Transverse colon (tissue), 4 donors: Measurements from ENCODE around the gene FHL5. TPM values are rescaled to one million over a fixed set of nuclear protein-coding genes. Genes with fewer than 3 reads are reported as not detected.

ENCODE experiments used
- DNase-seq: peaks from one replicate; pipeline ENCODE4 v3.0.0-alpha.2; 2019
- H3K27ac ChIP-seq, 4 donors: fragments of 200-600 bp; sonication (generic); 2 replicates each; pipeline ENCODE4 v1.5.1; 2016 to 2018; ENCODE audit warnings: inconsistent platforms in 4 of 4
- H3K27me3 ChIP-seq: fragments of 200-600 bp; sonication (generic); 2 replicates; pipeline ENCODE4 v1.5.1; 2017; ENCODE audit warnings: inconsistent platforms
- H3K36me3 ChIP-seq, 4 donors: fragments of 200-600 bp; sonication (generic); 2 replicates each; pipeline ENCODE4 v1.5.1; 2017 to 2019; ENCODE audit warnings: inconsistent platforms in 4 of 4
- H3K4me1 ChIP-seq, 4 donors: fragments of 200-600 bp; sonication (generic); 2 replicates each; pipeline ENCODE4 v1.5.1; 2017 to 2020; ENCODE audit warnings: inconsistent platforms in 4 of 4
- H3K4me3 ChIP-seq, 4 donors: fragments of 200-600 bp; sonication (generic); 1 replicate in 1 of 4; 2 replicates in 3 of 4; pipeline versions ENCODE4 v1.5.1 to v1.6.1; 2017 to 2019; ENCODE audit warnings: inconsistent platforms in 4 of 4
- H3K9me3 ChIP-seq, 2 donors: fragments of 200-600 bp; sonication (generic); 2 replicates each; pipeline ENCODE4 v1.5.1; 2017 to 2019; ENCODE audit warnings: inconsistent platforms in 2 of 2
- CTCF ChIP-seq, 5 experiments: fragments of 200-600 bp in 3 of 5; fragments of 450-650 bp in 2 of 5; sonication (generic) in 3 of 5; IDR thresholded peaks; 1 replicate in 2 of 5; 2 replicates in 3 of 5; pipeline ENCODE4 v1.5.1; 2016 to 2017; ENCODE audit warnings: antibody characterized with exemption in 5 of 5, inconsistent platforms in 3 of 5, mild to moderate bottlenecking in 2 of 5, moderate library complexity in 1 of 5
- EP300 ChIP-seq: sonication (generic); formaldehyde crosslinking; IDR thresholded peaks from one replicate; pipeline ENCODE4 v1.6.1; 2017; ENCODE audit warnings: antibody characterized with exemption, low read depth
- POLR2A ChIP-seq: fragments of 450-650 bp; IDR thresholded peaks from one replicate; pipeline ENCODE4 v1.6.1; 2016; ENCODE audit warnings: antibody characterized with exemption, mild to moderate bottlenecking, moderate library complexity
- POLR2AphosphoS5 ChIP-seq, 3 donors: sonication (generic); formaldehyde crosslinking; IDR thresholded peaks; one replicate each; pipeline ENCODE4 v1.6.1; 2016; ENCODE audit warnings: antibody characterized with exemption in 3 of 3
- WGBS, 2 donors: methylation state at CpG; one replicate each; pipeline ENCODE4 v1.1.5; 2018; ENCODE audit warnings: low coverage in 1 of 2; 5-methylcytosine and 5-hydroxymethylcytosine counted together
- in situ Hi-C, 4 donors: fragments of 200-750 bp; cut with MboI; loops; one replicate each; pipeline versions ENCODE4 v1.15.0 to v1.15.1; 2017; ENCODE audit warnings: low sequenced_read_pairs in 3 of 4, low pct_ligation_motif_present in 1 of 4, low pct_unique_long_range_greater_than_20kb in 1 of 4
- intact Hi-C: fragments of 100-400 bp; cut with DNase I; formaldehyde crosslinking; loops from one replicate; pipeline ENCODE4 v1.15.1; 2023; ENCODE audit warnings: low total_unique reads
- total RNA-seq, 4 donors: library from RNA; depleted of rRNA; stranded (reverse); fragments of >200 nt; gene quantifications; one replicate each; pipeline ENCODE4 v1.1.0, GENCODE V29; 2016

Gene FHL5
- total RNA-seq, 4 donors from 2014 or later, result 2.9 to 9.2 (median 4.6) TPM; not detected in 1

- intact Hi-C loops (no loop called here), in situ Hi-C loops (no loop called here)
- no peak overlapping the region for H3K27ac ChIP-seq
- no peaks in the 10 kb centered on the region for H3K36me3 ChIP-seq
- no peak overlapping the region for H3K4me3 ChIP-seq
- TF ChIP-seq POLR2A (no peak), POLR2AphosphoS5 (IDR thresholded peaks at IDR 0.05) (no peak), CTCF (IDR thresholded peaks at IDR 0.05) (no peak), EP300 (no peak)
- DNase-seq, result no peak
- no peaks in the 10 kb centered on the region for H3K27me3 ChIP-seq
- no peaks in the 10 kb centered on the region for H3K9me3 ChIP-seq
- no peaks in the 10 kb centered on the region for H3K4me1 ChIP-seq
Measured at GRCh38 chr6:96608074-96608473, 45.1 kb downstream of the FHL5 start.

GRCh38 chr6:96610019-96610418, 47.1 kb downstream of the FHL5 start:
- Histone ChIP-seq H3K9me3 (no peaks in the 10 kb centered on the region), H3K27ac (no peak overlapping the region), H3K4me3 (no peak overlapping the region), H3K4me1 (no peaks in the 10 kb centered on the region), H3K36me3 (no peaks in the 10 kb centered on the region), H3K27me3 (no peaks in the 10 kb centered on the region)
- TF ChIP-seq POLR2AphosphoS5 (IDR thresholded peaks at IDR 0.05) (no peak), CTCF (IDR thresholded peaks at IDR 0.05) (no peak)
- intact Hi-C loops (no loop called here), in situ Hi-C loops (no loop called here)
- WGBS, 2 donors, result 71 to 93% methylated on average over 1 of the region's 1 CpG
- no peak for DNase-seq

GRCh38 chr6:96611342-96611991, 48.5 kb downstream of the FHL5 start:
- no peak overlapping the region for H3K27ac ChIP-seq
- DNase-seq, result no peak
- H3K9me3 ChIP-seq, result no peaks in the 10 kb centered on the region
- no peaks in the 10 kb centered on the region for H3K36me3 ChIP-seq
- intact Hi-C loops (no loop called here), in situ Hi-C loops (no loop called here)
- whole genome bisulfite sequencing, 2 donors, result 40 to 41% methylated on average over 1 of the region's 1 CpG
- no peak overlapping the region for H3K4me3 ChIP-seq
- no peak for TF ChIP-seq EP300
- TF ChIP-seq POLR2AphosphoS5 (IDR thresholded peaks at IDR 0.05), result no peak
- TF ChIP-seq CTCF (IDR thresholded peaks at IDR 0.05), result no peak
- TF ChIP-seq POLR2A, result no peak
- H3K27me3 ChIP-seq, result no peaks in the 10 kb centered on the region
- no peaks in the 10 kb centered on the region for H3K4me1 ChIP-seq

GRCh38 chr6:96613291-96613999, 50.5 kb downstream of the FHL5 start:
- DNase-seq, result no peak
- H3K4me1 ChIP-seq, result no peaks in the 10 kb centered on the region
- no peak overlapping the region for H3K4me3 ChIP-seq
- H3K9me3 ChIP-seq, result no peaks in the 10 kb centered on the region
- in situ Hi-C loops, result no loop called here
- WGBS, 2 donors, result 69% methylated on average over 2 of the region's 2 CpGs; no CpG with 5 or more reads in 1 of the 2 donors
- H3K27me3 ChIP-seq, result no peaks in the 10 kb centered on the region
- no peak overlapping the region for H3K27ac ChIP-seq
- TF ChIP-seq POLR2AphosphoS5 (IDR thresholded peaks at IDR 0.05) (no peak), EP300 (no peak), CTCF (IDR thresholded peaks at IDR 0.05) (no peak), POLR2A (no peak)
- intact Hi-C loops, result no loop called here
- H3K36me3 ChIP-seq, result no peaks in the 10 kb centered on the region
